Endothelial cell of umbilical vein (primary cell): ENCODE data around the gene INHA.

ENCODE experiments used
- POLR2A ChIP-seq: IDR thresholded peaks from 2 replicates; pipeline ENCODE4 v1.6.1; 2012; ENCODE audit warnings: low read depth, mild to moderate bottlenecking, control low read depth, low read length
- POLR2AphosphoS5 ChIP-seq: IDR thresholded peaks from 2 replicates; pipeline ENCODE4 v1.6.1; 2012; ENCODE audit warnings: low read depth, mild to moderate bottlenecking, control low read depth, low read length, moderate library complexity; ENCODE audit not compliant: insufficient read depth
- TF ChIP-seq, protein P1 (sequence below), 2 donors: IDR thresholded peaks; 1 replicate in 1 of 2; 2 replicates in 1 of 2; pipeline ENCODE4 v1.5.1; 2011; ENCODE audit warnings: low read length in 2 of 2, mild to moderate bottlenecking in 2 of 2, moderate library complexity in 2 of 2, control low read depth in 1 of 2, inconsistent platforms in 1 of 2, low read depth in 1 of 2; ENCODE audit not compliant: insufficient read depth in 1 of 2; ENCODE audit errors: extremely low read depth in 1 of 2
- TF ChIP-seq, protein P2 (sequence below): IDR thresholded peaks from 2 replicates; pipeline ENCODE4 v1.6.1; 2011; ENCODE audit not compliant: insufficient read depth, insufficient read length

DNA sequence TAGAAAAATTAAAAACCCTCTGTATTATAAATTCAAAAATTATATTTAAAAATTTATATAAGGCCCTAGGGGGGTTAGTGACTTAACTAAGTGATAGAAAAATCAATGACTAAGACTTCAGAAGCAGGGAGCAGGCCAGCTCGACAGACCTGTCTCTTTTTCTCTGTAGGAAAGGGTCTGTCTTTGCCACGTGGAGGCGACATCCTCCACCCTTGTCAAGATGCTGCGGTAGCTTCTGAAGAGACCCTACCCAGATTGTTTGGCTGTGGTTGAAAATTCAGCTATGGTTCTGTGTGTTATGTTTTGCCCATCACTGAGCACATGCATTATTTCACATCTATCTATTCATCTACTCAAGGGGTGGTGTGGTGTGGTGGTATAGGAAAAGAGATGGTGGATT is 47.1 kb downstream of the INHA start:
- TF ChIP-seq, protein P1, sequence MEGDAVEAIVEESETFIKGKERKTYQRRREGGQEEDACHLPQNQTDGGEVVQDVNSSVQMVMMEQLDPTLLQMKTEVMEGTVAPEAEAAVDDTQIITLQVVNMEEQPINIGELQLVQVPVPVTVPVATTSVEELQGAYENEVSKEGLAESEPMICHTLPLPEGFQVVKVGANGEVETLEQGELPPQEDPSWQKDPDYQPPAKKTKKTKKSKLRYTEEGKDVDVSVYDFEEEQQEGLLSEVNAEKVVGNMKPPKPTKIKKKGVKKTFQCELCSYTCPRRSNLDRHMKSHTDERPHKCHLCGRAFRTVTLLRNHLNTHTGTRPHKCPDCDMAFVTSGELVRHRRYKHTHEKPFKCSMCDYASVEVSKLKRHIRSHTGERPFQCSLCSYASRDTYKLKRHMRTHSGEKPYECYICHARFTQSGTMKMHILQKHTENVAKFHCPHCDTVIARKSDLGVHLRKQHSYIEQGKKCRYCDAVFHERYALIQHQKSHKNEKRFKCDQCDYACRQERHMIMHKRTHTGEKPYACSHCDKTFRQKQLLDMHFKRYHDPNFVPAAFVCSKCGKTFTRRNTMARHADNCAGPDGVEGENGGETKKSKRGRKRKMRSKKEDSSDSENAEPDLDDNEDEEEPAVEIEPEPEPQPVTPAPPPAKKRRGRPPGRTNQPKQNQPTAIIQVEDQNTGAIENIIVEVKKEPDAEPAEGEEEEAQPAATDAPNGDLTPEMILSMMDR (IDR thresholded peaks at IDR 0.05; ENCODE audit: extremely low read depth in 1 of 2, insufficient read depth in 1 of 2, low read depth in 1 of 2, low read length in 2 of 2) = no peak
- TF ChIP-seq, protein P2, sequence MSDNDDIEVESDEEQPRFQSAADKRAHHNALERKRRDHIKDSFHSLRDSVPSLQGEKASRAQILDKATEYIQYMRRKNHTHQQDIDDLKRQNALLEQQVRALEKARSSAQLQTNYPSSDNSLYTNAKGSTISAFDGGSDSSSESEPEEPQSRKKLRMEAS = no peak
- TF ChIP-seq POLR2AphosphoS5 = no peak
- TF ChIP-seq POLR2A = no peak
